H1 (cell line): ENCODE data around the gene PLXNB2. TPM values are rescaled to one million over a fixed set of nuclear protein-coding genes. Genes with fewer than 3 reads are reported as not detected.

Experiments
- CTCF ChIA-PET: fragments of 300-600 bp; sonication (Branson Sonifier 250); formaldehyde crosslinking; loops from one replicate; lab custom pipeline; 2021; ENCODE audit not compliant: partially characterized antibody; lab: Charles Lee
- POLR2A ChIA-PET: fragments of 300-600 bp; sonication (Branson Sonifier 250); formaldehyde crosslinking; loops from one replicate; lab custom pipeline; 2021; ENCODE audit warnings: inconsistent platforms; ENCODE audit not compliant: partially characterized antibody; lab: Charles Lee
- DNase-seq, 2 experiments: peaks; one replicate each; pipeline versions ENCODE4 v3.0.0 to v3.0.0-alpha.2; 2010 to 2022; ENCODE audit warnings: low spot score in 2 of 2, low read depth in 1 of 2, mixed read lengths in 1 of 2
- FAIRE-seq: peaks from 2 replicates; lab custom pipeline; 2011; peaks lifted over from hg19 to GRCh38; lab: Jason Lieb, UNC
- H2AFZ ChIP-seq: 2 replicates; pipeline ENCODE4 v1.8.1; 2012; ENCODE audit warnings: low read length, inconsistent platforms
- H2AK5ac ChIP-seq: 2 replicates; pipeline ENCODE4 v1.6.1; 2013; ENCODE audit warnings: low read depth, low read length
- H2BK120ac ChIP-seq: replicated peaks from 2 replicates; pipeline ENCODE3; 2013; ENCODE audit warnings: low read depth, low read length, inconsistent platforms
- H2BK12ac ChIP-seq: 2 replicates; pipeline ENCODE4 v1.6.1; 2013; ENCODE audit warnings: low read depth, low read length
- H2BK15ac ChIP-seq: 2 replicates; pipeline ENCODE4 v1.6.1; 2013; ENCODE audit warnings: low read length
- H2BK20ac ChIP-seq: 2 replicates; pipeline ENCODE4 v1.6.1; 2013; ENCODE audit warnings: low read length
- H2BK5ac ChIP-seq: 2 replicates; pipeline ENCODE4 v1.6.1; 2013; ENCODE audit warnings: low read depth, low read length
- H3K14ac ChIP-seq: 2 replicates; pipeline ENCODE4 v1.6.1; 2013; ENCODE audit warnings: inconsistent platforms; ENCODE audit not compliant: insufficient read length
- H3K18ac ChIP-seq: 2 replicates; pipeline ENCODE4 v1.6.1; 2013; ENCODE audit warnings: low read length; ENCODE audit errors: extremely low read depth
- H3K23ac ChIP-seq: 2 replicates; pipeline ENCODE4 v1.6.1; 2013; ENCODE audit warnings: inconsistent platforms; ENCODE audit not compliant: insufficient read length
- H3K23me2 ChIP-seq: 2 replicates; pipeline ENCODE4 v1.6.1; 2013; ENCODE audit warnings: low read depth, low read length
- H3K27ac ChIP-seq: 2 replicates; pipeline ENCODE4 v1.6.1; 2011; ENCODE audit warnings: low read depth, low read length, inconsistent platforms
- H3K27me3 ChIP-seq, 4 experiments: replicated peaks in 1 of 4; 1 replicate in 1 of 4; 2 replicates in 3 of 4; pipeline versions ENCODE4 v1.6.1 to v1.8.1; 2011 to 2013; ENCODE audit warnings: low read length in 3 of 4, mild to moderate bottlenecking in 3 of 4, inconsistent platforms in 2 of 4, mixed read lengths in 2 of 4, moderate library complexity in 1 of 4; ENCODE audit not compliant: control insufficient read depth in 3 of 4, insufficient read depth in 3 of 4; ENCODE audit errors: extremely low read depth in 1 of 4
- H3K36me3 ChIP-seq, 4 experiments: 2 replicates each; pipeline versions ENCODE4 v1.6.1 to v1.8.1; 2011 to 2013; ENCODE audit warnings: mild to moderate bottlenecking in 4 of 4, low read length in 3 of 4, moderate library complexity in 2 of 4, control low read depth in 1 of 4, inconsistent platforms in 1 of 4; ENCODE audit not compliant: insufficient read depth in 4 of 4, control insufficient read depth in 2 of 4
- H3K4ac ChIP-seq: replicated peaks from 2 replicates; pipeline ENCODE3; 2013; ENCODE audit warnings: low read length, low read depth, mixed read lengths, inconsistent platforms; ENCODE audit not compliant: insufficient read length
- H3K4me1 ChIP-seq, 4 experiments: replicated peaks in 1 of 4; 1 replicate in 1 of 4; 2 replicates in 3 of 4; pipeline versions ENCODE4 v1.6.1 to v1.8.1; 2011 to 2013; ENCODE audit warnings: low read length in 3 of 4, inconsistent platforms in 2 of 4, mixed read lengths in 1 of 4; ENCODE audit not compliant: insufficient read depth in 4 of 4, control insufficient read depth in 3 of 4
- H3K4me2 ChIP-seq, 2 experiments: 2 replicates each; pipeline versions ENCODE4 v1.6.1 to v1.8.1; 2011 to 2013; ENCODE audit warnings: low read depth in 2 of 2, low read length in 2 of 2, control low read depth in 1 of 2, inconsistent platforms in 1 of 2, mild to moderate bottlenecking in 1 of 2; ENCODE audit not compliant: insufficient read depth in 1 of 2
- H3K4me3 ChIP-seq, 4 experiments: fragments of 200-600, 300-600 bp in 1 of 4; sonication (generic), shearing (Covaris generic), sonication (Bioruptor Twin) in 1 of 4; 2 replicates each; pipeline versions ENCODE4 v1.5.1 to v1.8.1; 2011 to 2016; ENCODE audit warnings: low read length in 4 of 4, low read depth in 3 of 4, control low read depth in 2 of 4, inconsistent platforms in 2 of 4, mild to moderate bottlenecking in 2 of 4, mixed read lengths in 1 of 4, moderate library complexity in 1 of 4; ENCODE audit not compliant: insufficient read depth in 2 of 4; ENCODE audit errors: extremely low read depth in 1 of 4
- H3K56ac ChIP-seq: replicated peaks from 2 replicates; pipeline ENCODE3; 2013; ENCODE audit warnings: low read depth, mild to moderate bottlenecking, mixed read lengths, low read length, inconsistent platforms; ENCODE audit not compliant: insufficient read length
- H3K79me1 ChIP-seq: 2 replicates; pipeline ENCODE4 v1.6.1; 2013; ENCODE audit warnings: low read depth, low read length, control low read depth
- H3K79me2 ChIP-seq, 2 experiments: 2 replicates each; pipeline versions ENCODE4 v1.6.1 to v1.8.1; 2012 to 2013; ENCODE audit warnings: low read length in 2 of 2, mild to moderate bottlenecking in 2 of 2, inconsistent platforms in 1 of 2; ENCODE audit not compliant: insufficient read depth in 2 of 2, control insufficient read depth in 1 of 2
- H3K9ac ChIP-seq, 4 experiments: replicated peaks in 1 of 4; 1 replicate in 1 of 4; 2 replicates in 3 of 4; pipeline versions ENCODE4 v1.6.1 to v1.8.1; 2011 to 2013; ENCODE audit warnings: low read depth in 3 of 4, low read length in 3 of 4, control low read depth in 2 of 4, mild to moderate bottlenecking in 2 of 4, moderate library complexity in 2 of 4, inconsistent platforms in 1 of 4; ENCODE audit errors: extremely low read depth in 1 of 4
- H3K9me3 ChIP-seq, 2 experiments: 2 replicates each; pipeline versions ENCODE4 v1.6.1 to v1.8.1; 2012 to 2013; ENCODE audit warnings: mild to moderate bottlenecking in 2 of 2, moderate library complexity in 2 of 2, control low read depth in 1 of 2, inconsistent platforms in 1 of 2, low read depth in 1 of 2, low read length in 1 of 2, mixed read lengths in 1 of 2; ENCODE audit not compliant: insufficient read depth in 2 of 2
- H4K20me1 ChIP-seq, 2 experiments: replicated peaks in 1 of 2; 2 replicates each; pipeline versions ENCODE3 to v1.8.1; 2011 to 2013; ENCODE audit warnings: inconsistent platforms in 2 of 2, low read length in 2 of 2, mild to moderate bottlenecking in 1 of 2; ENCODE audit not compliant: insufficient read depth in 2 of 2, control insufficient read depth in 1 of 2
- H4K5ac ChIP-seq: 2 replicates; pipeline ENCODE4 v1.6.1; 2013; ENCODE audit warnings: low read length, low read depth, mixed read lengths, inconsistent platforms; ENCODE audit not compliant: insufficient read length
- H4K8ac ChIP-seq: 2 replicates; pipeline ENCODE4 v1.8.0; 2013; ENCODE audit warnings: mild to moderate bottlenecking, moderate library complexity, low read length, inconsistent platforms; ENCODE audit not compliant: insufficient read depth; ENCODE audit errors: extremely low read depth
- H4K91ac ChIP-seq: replicated peaks from 2 replicates; pipeline ENCODE3; 2013; ENCODE audit warnings: low read length, mixed read lengths, inconsistent platforms; ENCODE audit not compliant: insufficient read length
- EP300 ChIP-seq, 2 experiments: IDR thresholded peaks; 1 replicate in 1 of 2; 2 replicates in 1 of 2; pipeline ENCODE4 v1.6.1; 2011 to 2012; ENCODE audit warnings: low read depth in 2 of 2, low read length in 2 of 2, mild to moderate bottlenecking in 2 of 2, borderline replicate concordance in 1 of 2, inconsistent platforms in 1 of 2, moderate library complexity in 1 of 2
- KDM1A ChIP-seq: fragments of 200-600, 300-600 bp; sonication (generic); IDR thresholded peaks from 2 replicates; pipeline ENCODE4 v1.7.1; 2016; ENCODE audit warnings: mild to moderate bottlenecking, low read length, borderline replicate concordance
- WGBS, 2 experiments: shearing (Covaris generic) in 1 of 2; methylation state at CpG; one replicate each; pipeline versions ENCODE4 v1.1.6 to v1.1.7; 2013 to 2015; ENCODE audit warnings: low lambda C conversion rate in 2 of 2, mixed read lengths in 2 of 2, inconsistent platforms in 1 of 2, low coverage in 1 of 2, missing lambda C conversion rate in 1 of 2; ENCODE audit not compliant: insufficient replicate concordance in 2 of 2, insufficient coverage in 1 of 2, insufficient read length in 1 of 2; ENCODE audit errors: extremely low coverage in 1 of 2, missing lambda C conversion rate in 1 of 2; 5-methylcytosine and 5-hydroxymethylcytosine counted together
- polyA plus RNA-seq, 7 experiments: library from polyadenylated mRNA; depleted of rRNA in 3 of 7; stranded (reverse) in 5 of 7; unstranded in 2 of 7; fragments of >200 nt in 5 of 7; fragments of 200-250 nt in 2 of 7; gene quantifications; 1 replicate in 5 of 7; 2 replicates in 1 of 7; 4 replicates in 1 of 7; pipeline versions ENCODE4 v1.2.1 to v1.2.3, GENCODE V29; 2011 to 2013; ENCODE audit warnings: missing spikeins in 2 of 7, mixed read lengths in 2 of 7
- total RNA-seq: library from RNA; stranded (reverse); fragmentation: NEBNext Ultra II Directional; extraction: Animal tissue kit (Norgen Biotek cat#: 25700); gene quantifications from 2 replicates; pipeline ENCODE4 v1.2.1, GENCODE V29; 2021
- TF ChIP-seq, protein P1 (sequence below): IDR thresholded peaks from 2 replicates; pipeline ENCODE4 v1.6.1; 2011; ENCODE audit warnings: low read length, improper control_type of control experiment

The PLXNB2 gene
- total and polyA plus RNA-seq, 2 of the 8 experiments (the other 6 are each of a cell fraction or from before 2014, with no cell fraction given), result 58.3 to 92.8 TPM

DNA sequence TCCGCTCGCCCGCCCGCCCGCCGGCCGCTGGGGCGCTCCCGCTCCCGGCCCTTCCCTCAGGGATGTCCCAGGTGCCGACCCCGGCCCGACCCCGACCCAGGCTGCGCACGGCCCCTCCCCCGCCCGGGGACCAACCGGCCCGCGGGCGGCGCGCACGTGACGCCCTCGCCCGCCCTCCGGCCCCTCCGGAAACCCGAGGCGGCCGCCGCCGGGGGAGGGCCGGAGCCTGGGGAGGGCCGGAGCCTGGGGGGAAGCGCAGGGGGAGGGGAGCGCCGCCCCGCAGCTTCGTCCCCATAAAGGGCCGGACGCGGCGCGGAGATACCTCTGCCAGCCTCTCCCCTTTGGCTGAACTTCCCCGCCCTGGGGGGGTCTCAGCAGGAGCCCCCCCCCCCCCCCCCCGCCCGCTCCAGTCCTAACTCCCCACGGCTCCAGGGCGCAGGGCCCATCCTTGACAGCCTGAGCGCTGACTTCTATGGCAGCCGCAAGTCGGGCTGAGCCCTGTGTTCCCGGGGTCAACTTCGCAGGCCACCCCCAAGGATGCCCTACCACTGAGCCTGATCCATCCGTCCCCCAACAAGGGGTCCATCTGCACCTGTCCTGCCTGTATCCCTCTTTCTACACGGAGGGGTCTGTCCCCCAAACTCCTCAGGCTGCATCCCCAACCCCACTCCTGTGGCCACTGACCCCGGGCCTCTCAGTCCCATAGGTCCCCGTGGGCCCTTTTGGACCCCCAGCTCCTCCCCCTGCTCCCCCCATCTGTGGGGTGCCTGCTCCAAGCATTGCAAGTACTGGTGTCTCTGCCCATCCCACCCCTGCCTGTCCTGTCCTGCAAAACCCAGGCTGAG lies 45.6 kb downstream of the PLXNB2 start, which contains the start of gene MAPK12:
Gene MAPK12, minus strand, starts transcription at position 69 of the 845 bp plus-strand sequence. CDS start 174 bp downstream, outside the sequence.
- Histone ChIP-seq H2BK5ac (peak within 1 kb of the TSS; percentile 52; the same call in 1 of the 2 replicates), H3K79me1 (no peaks in the 10 kb centered on the region), H4K5ac (no peak within 1 kb of the TSS), H3K79me2 (no peaks in the 10 kb centered on the region), H3K4ac (peak within 1 kb of the TSS; percentile 53), H2BK120ac (no peak within 1 kb of the TSS), H3K9ac (peak within 1 kb of the TSS in 1 of 4 experiments; percentile 19; a peak in 3 of 7 replicates), H3K27ac (no peak within 1 kb of the TSS), H3K14ac (no peak within 1 kb of the TSS), H3K4me1 (peaks cover 0 to 20% (median 10%) of the 10 kb centered on the region in 4 experiments; a peak in 6 of 7 replicates), H3K4me3 (peak within 1 kb of the TSS; percentile 35 to 73 (median 48)), H2AFZ (no peak within 1 kb of the TSS; the same call in 1 of the 2 replicates), H2AK5ac (no peak within 1 kb of the TSS), H3K9me3 (peaks cover 0 to 3% of the 10 kb centered on the region in 2 experiments; a peak in 1 of 4 replicates), H3K23ac (no peak within 1 kb of the TSS), H3K4me2 (peak within 1 kb of the TSS; percentile 77 to 78), H4K91ac (peak within 1 kb of the TSS; percentile 81), H3K18ac (peak within 1 kb of the TSS; percentile 32), H4K8ac (peak within 1 kb of the TSS; percentile 89; the same call in 1 of the 2 replicates), H3K36me3 (no peaks in the 10 kb centered on the region), H2BK20ac (peak within 1 kb of the TSS; percentile 72; the same call in 1 of the 2 replicates), H3K27me3 (peaks cover 1 to 27% (median 21%) of the 10 kb centered on the region in 4 experiments; a peak in 6 of 7 replicates), H2BK15ac (0 out of 2 replicates have a peak within 1 kb of the TSS, but pooled peaks have one; percentile 61), H3K56ac (no peak within 1 kb of the TSS), H2BK12ac (peak within 1 kb of the TSS; percentile 80; the same call in 1 of the 2 replicates), H4K20me1 (peaks cover 5 to 10% of the 10 kb centered on the region in 2 experiments), H3K23me2 (peaks cover 6% of the 10 kb centered on the region; the same call in 1 of the 2 replicates)
- FAIRE-seq, result no peak
- ChIA-PET POLR2A (interaction anchor here (0.6 to 2.3 kb wide), 4 partner anchors 10 to 59 kb away, joined by 3 to 5 read pairs (median 3); partner anchors contain the start of gene HDAC10), CTCF (interaction anchor here (0.5 to 4.7 kb wide), 10 partner anchors 10 to 134 kb away, joined by 3 to 26 read pairs (median 5); partner anchors contain the start of gene HDAC10)
- WGBS, 2 experiments, result 29% methylated on average over 4 of the region's 61 CpGs; no CpG with 5 or more reads in 1 of the 2 experiments
- TF ChIP-seq KDM1A (no peak), EP300 (IDR thresholded peaks at IDR 0.05; ENCODE audit: borderline replicate concordance in 1 of 2, low read depth in 2 of 2, low read length in 2 of 2) (no peak)
- TF ChIP-seq, protein P1, sequence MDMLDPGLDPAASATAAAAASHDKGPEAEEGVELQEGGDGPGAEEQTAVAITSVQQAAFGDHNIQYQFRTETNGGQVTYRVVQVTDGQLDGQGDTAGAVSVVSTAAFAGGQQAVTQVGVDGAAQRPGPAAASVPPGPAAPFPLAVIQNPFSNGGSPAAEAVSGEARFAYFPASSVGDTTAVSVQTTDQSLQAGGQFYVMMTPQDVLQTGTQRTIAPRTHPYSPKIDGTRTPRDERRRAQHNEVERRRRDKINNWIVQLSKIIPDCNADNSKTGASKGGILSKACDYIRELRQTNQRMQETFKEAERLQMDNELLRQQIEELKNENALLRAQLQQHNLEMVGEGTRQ, result peak; percentile 40
- DNase-seq, result peak in 1 of 2 experiments; percentile 76
